Keratinocyte (primary cell): ENCODE measurements around the gene UBXN6. TPM values are rescaled to one million over a fixed set of nuclear protein-coding genes. Genes with fewer than 3 reads are reported as not detected.

Source experiments
- DNase-seq: peaks from one replicate; pipeline ENCODE4 v3.0.0-alpha.2; 2011; ENCODE audit warnings: low read depth, missing footprints, low spot score
- FAIRE-seq: peaks from 2 replicates; lab custom pipeline; 2011; peaks lifted over from hg19 to GRCh38; lab: Jason Lieb, UNC
- H2AFZ ChIP-seq: 2 replicates; pipeline ENCODE4 v1.6.0; 2012; ENCODE audit warnings: low read length, control low read depth, inconsistent platforms; ENCODE audit not compliant: control insufficient read depth
- H3K27ac ChIP-seq: 2 replicates; pipeline ENCODE4 v1.5.1; 2011; ENCODE audit warnings: low read length; ENCODE audit not compliant: control insufficient read depth, insufficient read depth
- H3K27me3 ChIP-seq: 3 replicates; pipeline ENCODE4 v1.6.0; 2011; ENCODE audit warnings: low read length; ENCODE audit not compliant: control insufficient read depth, insufficient read depth; ENCODE audit errors: extremely low read depth
- H3K36me3 ChIP-seq, 2 experiments: 2 replicates in 1 of 2; 3 replicates in 1 of 2; pipeline ENCODE4 v1.5.1; 2011; ENCODE audit warnings: low read length in 2 of 2, mild to moderate bottlenecking in 1 of 2; ENCODE audit not compliant: control insufficient read depth in 2 of 2, insufficient read depth in 2 of 2; ENCODE audit errors: extremely low read depth in 1 of 2
- H3K4me1 ChIP-seq: 3 replicates; pipeline ENCODE4 v1.5.1; 2011; ENCODE audit warnings: low read length; ENCODE audit not compliant: control insufficient read depth, insufficient read depth; ENCODE audit errors: extremely low read depth
- H3K4me2 ChIP-seq: 3 replicates; pipeline ENCODE4 v1.6.0; 2011; ENCODE audit warnings: low read depth, low read length; ENCODE audit not compliant: control insufficient read depth, insufficient read depth; ENCODE audit errors: extremely low read depth
- H3K4me3 ChIP-seq, 3 experiments: fragments of 200-600 bp in 1 of 3; sonication (generic) in 1 of 3; 2 replicates in 2 of 3; 3 replicates in 1 of 3; pipeline ENCODE4 v1.5.1; 2011 to 2016; ENCODE audit warnings: low read length in 3 of 3, mild to moderate bottlenecking in 3 of 3, control low read depth in 2 of 3, inconsistent platforms in 1 of 3, low read depth in 1 of 3, mixed read lengths in 1 of 3, mixed run types in 1 of 3, moderate library complexity in 1 of 3; ENCODE audit not compliant: control insufficient read depth in 2 of 3, insufficient read depth in 2 of 3; ENCODE audit errors: extremely low read depth in 1 of 3
- H3K79me2 ChIP-seq: 2 replicates; pipeline ENCODE4 v1.6.0; 2012; ENCODE audit warnings: low read length; ENCODE audit not compliant: control insufficient read depth, insufficient read depth
- H3K9ac ChIP-seq: 3 replicates; pipeline ENCODE4 v1.6.0; 2011; ENCODE audit warnings: low read length; ENCODE audit not compliant: control insufficient read depth, insufficient read depth; ENCODE audit errors: extremely low read depth
- H3K9me1 ChIP-seq: 3 replicates; pipeline ENCODE4 v1.6.0; 2011; ENCODE audit warnings: low read length; ENCODE audit not compliant: control insufficient read depth, insufficient read depth; ENCODE audit errors: extremely low read depth
- H3K9me3 ChIP-seq: 2 replicates; pipeline ENCODE4 v1.5.1; 2012; ENCODE audit warnings: low read depth, low read length; ENCODE audit not compliant: control insufficient read depth
- H4K20me1 ChIP-seq: 3 replicates; pipeline ENCODE4 v1.6.0; 2011; ENCODE audit warnings: low read length; ENCODE audit not compliant: control insufficient read depth, insufficient read depth; ENCODE audit errors: extremely low read depth
- EZH2 ChIP-seq: IDR thresholded peaks from one replicate; pipeline ENCODE4 v1.6.1; 2012; ENCODE audit warnings: inconsistent platforms, mild to moderate bottlenecking, low read length, moderate library complexity
- dilution Hi-C: fragments of 300-500 bp; cut with MboI; formaldehyde crosslinking; loops from one replicate; pipeline ENCODE4 v1.7.0; 2020; ENCODE audit warnings: low sequenced_read_pairs; ENCODE audit not compliant: extremely low pct_ligation_motif_present
- polyA plus RNA-seq, 5 experiments: library from polyadenylated mRNA; depleted of rRNA in 3 of 5; stranded (reverse) in 3 of 5; stranded (forward) in 1 of 5; unstranded in 1 of 5; fragments of >200 nt; gene quantifications; 1 replicate in 1 of 5; 2 replicates in 3 of 5; 3 replicates in 1 of 5; pipeline versions ENCODE4 v1.2.1 to v1.2.3, GENCODE V29; 2011 to 2012; ENCODE audit warnings: missing spikeins in 2 of 5, low read depth in 1 of 5, low replicate concordance in 1 of 5
- TF ChIP-seq, protein P1 (sequence below), 3 experiments: IDR thresholded peaks in 1 of 3; conservative IDR thresholded peaks in 1 of 3; optimal IDR thresholded peaks in 1 of 3; 2 replicates in 2 of 3; 3 replicates in 1 of 3; pipeline versions ENCODE3 to v1.5.1; 2011; ENCODE audit warnings: low read length in 3 of 3, mild to moderate bottlenecking in 3 of 3, moderate library complexity in 2 of 3, control low read depth in 1 of 3, inconsistent platforms in 1 of 3; ENCODE audit not compliant: insufficient read depth in 2 of 3; ENCODE audit errors: extremely low read depth in 1 of 3

Gene UBXN6
- polyA plus RNA-seq, 1 donor (not counting 4 experiments of a cell fraction or from before 2014, with no cell fraction given): 36.4 TPM

DNA sequence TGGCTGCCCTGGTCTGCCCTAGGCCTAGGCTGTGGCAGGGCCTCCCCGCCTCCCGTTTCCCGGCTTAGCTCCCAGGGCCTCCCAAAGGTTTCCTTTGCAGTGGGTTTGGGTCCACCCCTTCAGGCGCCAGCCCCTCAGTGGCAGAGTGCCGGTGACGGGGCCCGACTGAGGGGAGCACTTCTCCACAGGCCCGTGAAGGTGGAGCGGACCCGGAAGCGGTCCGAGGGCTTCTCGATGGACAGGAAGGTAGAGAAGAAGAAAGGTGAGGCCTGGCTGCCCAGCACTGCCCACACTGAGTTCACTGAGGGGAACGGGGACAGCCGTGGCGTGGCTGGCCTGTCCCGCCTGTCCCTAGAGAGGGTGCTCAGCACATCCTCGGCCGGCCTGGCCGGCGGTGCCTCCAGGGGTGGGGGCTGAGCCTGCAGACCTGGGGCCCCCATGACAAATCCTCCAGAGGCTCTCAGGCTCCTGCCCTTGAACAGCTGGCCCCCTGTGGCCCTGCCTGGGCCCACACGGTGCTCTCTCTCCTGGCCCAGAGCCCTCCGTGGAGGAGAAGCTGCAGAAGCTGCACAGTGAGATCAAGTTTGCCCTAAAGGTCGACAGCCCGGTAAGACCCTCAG lies 40.3 kb upstream of the UBXN6 start:
- no peaks in the 10 kb centered on the region for H4K20me1 ChIP-seq
- H3K4me1 ChIP-seq: no peaks in the 10 kb centered on the region
- no peak for DNase-seq
- no peaks in the 10 kb centered on the region for H3K79me2 ChIP-seq
- TF ChIP-seq EZH2: no peak
- TF ChIP-seq, protein P1, sequence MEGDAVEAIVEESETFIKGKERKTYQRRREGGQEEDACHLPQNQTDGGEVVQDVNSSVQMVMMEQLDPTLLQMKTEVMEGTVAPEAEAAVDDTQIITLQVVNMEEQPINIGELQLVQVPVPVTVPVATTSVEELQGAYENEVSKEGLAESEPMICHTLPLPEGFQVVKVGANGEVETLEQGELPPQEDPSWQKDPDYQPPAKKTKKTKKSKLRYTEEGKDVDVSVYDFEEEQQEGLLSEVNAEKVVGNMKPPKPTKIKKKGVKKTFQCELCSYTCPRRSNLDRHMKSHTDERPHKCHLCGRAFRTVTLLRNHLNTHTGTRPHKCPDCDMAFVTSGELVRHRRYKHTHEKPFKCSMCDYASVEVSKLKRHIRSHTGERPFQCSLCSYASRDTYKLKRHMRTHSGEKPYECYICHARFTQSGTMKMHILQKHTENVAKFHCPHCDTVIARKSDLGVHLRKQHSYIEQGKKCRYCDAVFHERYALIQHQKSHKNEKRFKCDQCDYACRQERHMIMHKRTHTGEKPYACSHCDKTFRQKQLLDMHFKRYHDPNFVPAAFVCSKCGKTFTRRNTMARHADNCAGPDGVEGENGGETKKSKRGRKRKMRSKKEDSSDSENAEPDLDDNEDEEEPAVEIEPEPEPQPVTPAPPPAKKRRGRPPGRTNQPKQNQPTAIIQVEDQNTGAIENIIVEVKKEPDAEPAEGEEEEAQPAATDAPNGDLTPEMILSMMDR (optimal IDR thresholded peaks at IDR 0.05 in 1 of 3, IDR thresholded peaks at IDR 0.05 in 1 of 3, conservative IDR thresholded peaks at IDR 0.05 in 1 of 3; ENCODE audit: extremely low read depth in 1 of 3, insufficient read depth in 2 of 3, low read length in 3 of 3): no peak
- H3K27me3 ChIP-seq: no peaks in the 10 kb centered on the region
- H2AFZ ChIP-seq: no peak overlapping the region
- H3K27ac ChIP-seq: no peak overlapping the region
- no peak overlapping the region for H3K9ac ChIP-seq
- H3K4me3 ChIP-seq: no peak overlapping the region
- no peaks in the 10 kb centered on the region for H3K9me3 ChIP-seq
- no peak for FAIRE-seq
- H3K9me1 ChIP-seq: no peaks in the 10 kb centered on the region
- dilution Hi-C loops: no loop called here
- H3K4me2 ChIP-seq: no peak overlapping the region
- H3K36me3 ChIP-seq: peaks cover 14 to 15% of the 10 kb centered on the region in 2 experiments

DNA sequence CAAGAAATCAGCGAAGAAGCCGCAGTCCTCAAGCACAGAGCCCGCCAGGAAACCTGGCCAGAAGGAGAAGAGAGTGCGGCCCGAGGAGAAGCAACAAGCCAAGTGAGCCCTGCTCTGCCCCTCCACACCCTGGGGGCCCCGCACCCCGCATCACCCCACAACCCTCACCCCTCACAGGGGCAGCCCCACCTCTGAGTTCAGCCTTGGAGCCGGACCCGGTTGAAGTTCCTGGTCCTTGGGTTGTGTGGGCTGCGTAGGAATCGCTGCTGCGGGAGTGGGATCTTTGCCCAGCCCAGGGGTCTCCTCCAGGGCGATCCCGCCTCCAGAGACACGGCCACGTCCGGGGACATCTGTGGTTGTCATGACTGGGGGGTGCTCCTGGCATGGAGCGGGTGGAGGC lies 38.7 kb upstream of the UBXN6 start:
- Histone ChIP-seq H3K79me2 (no peaks in the 10 kb centered on the region), H3K36me3 (peaks cover 13 to 19% of the 10 kb centered on the region in 2 experiments), H3K4me2 (no peak overlapping the region), H3K27me3 (no peaks in the 10 kb centered on the region), H3K4me1 (no peaks in the 10 kb centered on the region), H3K9me3 (no peaks in the 10 kb centered on the region), H2AFZ (no peak overlapping the region), H3K9ac (no peak overlapping the region), H3K27ac (no peak overlapping the region), H4K20me1 (no peaks in the 10 kb centered on the region), H3K9me1 (no peaks in the 10 kb centered on the region), H3K4me3 (no peak overlapping the region)
- DNase-seq (no peak), FAIRE-seq (no peak)
- TF ChIP-seq, protein P1 (optimal IDR thresholded peaks at IDR 0.05 in 1 of 3, IDR thresholded peaks at IDR 0.05 in 1 of 3, conservative IDR thresholded peaks at IDR 0.05 in 1 of 3; ENCODE audit: extremely low read depth in 1 of 3, insufficient read depth in 2 of 3, low read length in 3 of 3): no peak
- no peak for TF ChIP-seq EZH2
- dilution Hi-C loops: no loop called here
